Epithelial cell of alveolus of lung (primary cell): ENCODE data around the gene COA8. TPM values are rescaled to one million over a fixed set of nuclear protein-coding genes. Genes with fewer than 3 reads are reported as not detected.

ENCODE experiments used
- total RNA-seq: library from RNA; depleted of rRNA; stranded (reverse); fragments of >200 nt; gene quantifications from 2 replicates; pipeline ENCODE4 v1.2.1, GENCODE V29; 2015

COA8 gene
- 25.5 and 32.3 TPM in 2 replicates for total RNA-seq

GRCh38 chr14:103562429-103563225 lies at the start of gene COA8, which contains the start of gene BAG5:
COA8 (plus strand) TSS chr14:103562960; CDS start chr14:103563002, 42 bp downstream.
BAG5 (minus strand) TSS chr14:103562657; CDS start chr14:103561164, 1,493 bp downstream.

GRCh38 chr14:103522649-103523574 lies 39.8 kb upstream of the COA8 start, which contains the start of gene CKB:
CKB (minus strand) TSS chr14:103522830; CDS start chr14:103522493, 337 bp downstream.

GRCh38 chr14:103528587-103529382 lies 34.0 kb upstream of the COA8 start, which contains the start of gene TRMT61A:
TRMT61A (plus strand) TSS chr14:103529196; CDS start chr14:103529979, 783 bp downstream.

GRCh38 chr14:103628684-103629502 lies 66.1 kb downstream of the COA8 start, which contains the start of gene KLC1:
KLC1 (plus strand) TSS chr14:103629211; CDS start chr14:103654565, 25,354 bp downstream.

Other genes with a start within 250 kb of the COA8 start
- gene EIF5, start 228.7 kb upstream of the COA8 start, total RNA-seq: 116 and 218 TPM in 2 replicates
- 48.6 and 61.6 TPM in 2 replicates for gene MARK3, start 177.5 kb upstream of the COA8 start, total RNA-seq
- 15.1 and 51.5 TPM in 2 replicates for gene CKB, start 40.1 kb upstream of the COA8 start, total RNA-seq
- 7.2 and 9.1 TPM in 2 replicates for gene TRMT61A, start 33.8 kb upstream of the COA8 start, total RNA-seq
- 16.8 and 18.7 TPM in 2 replicates for gene BAG5, start 303 bp upstream of the COA8 start, total RNA-seq
- 132 and 148 TPM in 2 replicates for gene KLC1, start 66.3 kb downstream of the COA8 start, total RNA-seq
- 10.5 and 26.9 TPM in 2 replicates for gene XRCC3, start 152.5 kb downstream of the COA8 start, total RNA-seq
- 40.0 and 45.1 TPM in 2 replicates for gene ZFYVE21, start 152.8 kb downstream of the COA8 start, total RNA-seq